Body of pancreas (tissue), 4 donors: ENCODE results near the gene GHRHR. TPM values are rescaled to one million over a fixed set of nuclear protein-coding genes. Genes with fewer than 3 reads are reported as not detected.

ENCODE experiments used
- ATAC-seq: fragments of 150-250 bp; one replicate; pipeline ENCODE4 v1.9.1; 2016
- DNase-seq, 4 donors: peaks; one replicate each; pipeline ENCODE4 v3.0.0-alpha.2; 2019
- H3K27ac ChIP-seq, 4 donors: fragments of 200-600 bp; sonication (generic); 1 replicate in 3 of 4; 2 replicates in 1 of 4; pipeline versions ENCODE4 v1.5.1 to v1.6.1; 2016 to 2019; ENCODE audit warnings: mild to moderate bottlenecking in 1 of 4, mixed read lengths in 1 of 4, moderate library complexity in 1 of 4
- H3K27me3 ChIP-seq, 2 donors: fragments of 200-600 bp; sonication (generic); one replicate each; pipeline ENCODE4 v1.6.0; 2016; ENCODE audit warnings: mild to moderate bottlenecking in 1 of 2
- H3K36me3 ChIP-seq, 2 donors: fragments of 200-600 bp; sonication (generic); replicated peaks in 1 of 2; 2 replicates each; pipeline ENCODE4 v1.5.1; 2016; ENCODE audit warnings: low read depth in 2 of 2; ENCODE audit not compliant: insufficient read depth in 1 of 2
- H3K4me1 ChIP-seq: fragments of 200-600 bp; sonication (generic); one replicate; pipeline ENCODE4 v1.6.0; 2016
- H3K4me3 ChIP-seq, 2 donors: fragments of 200-600 bp; sonication (generic); 1 replicate in 1 of 2; 2 replicates in 1 of 2; pipeline ENCODE4 v1.5.1; 2016 to 2019
- H3K9me3 ChIP-seq, 3 donors: fragments of 200-600 bp; sonication (generic); 1 replicate in 2 of 3; 2 replicates in 1 of 3; pipeline ENCODE4 v1.5.1; 2016
- CTCF ChIP-seq, 7 experiments: fragments of 450-650 bp in 4 of 7; fragments of 200-600 bp in 3 of 7; sonication (generic) in 3 of 7; IDR thresholded peaks; one replicate each; pipeline ENCODE4 v1.5.1; 2016 to 2019; ENCODE audit warnings: antibody characterized with exemption in 7 of 7
- POLR2A ChIP-seq, 3 donors: fragments of 450-650 bp; IDR thresholded peaks; one replicate each; pipeline ENCODE4 v1.6.1; 2016; ENCODE audit warnings: antibody characterized with exemption in 3 of 3, mild to moderate bottlenecking in 2 of 3
- WGBS, 2 donors: methylation state at CpG; one replicate each; pipeline ENCODE4 v1.1.5; 2017; 5-methylcytosine and 5-hydroxymethylcytosine counted together
- intact Hi-C: fragments of 100-400 bp; cut with DNase I; formaldehyde crosslinking; loops from one replicate; pipeline ENCODE4 v1.15.1; 2023
- total RNA-seq, 2 donors: library from RNA; depleted of rRNA; stranded (reverse); fragments of >200 nt; gene quantifications; one replicate each; pipeline ENCODE4 v1.1.0, GENCODE V29; 2016

Gene GHRHR
- total RNA-seq, 2 donors from 2014 or later, result not detected

- TF ChIP-seq CTCF (IDR thresholded peaks at IDR 0.05) (no peak), POLR2A (IDR thresholded peaks at IDR 0.05) (no peak)
- no peak for DNase-seq
- WGBS, 2 donors, result 62 to 78% methylated on average over 4 to 6 of the region's 7 CpGs
- intact Hi-C loops, result no loop called here
- no peaks in the 10 kb centered on the region for H3K9me3 ChIP-seq
- no peak for ATAC-seq
- H3K4me1 ChIP-seq, result peaks cover 89% of the 10 kb centered on the region
- peaks cover 0 to under 1% of the 10 kb centered on the region in 2 donors for H3K36me3 ChIP-seq
- H3K4me3 ChIP-seq, result no peak overlapping the region
- peak overlapping the region in 3 of 4 donors; percentile 35 to 72 (median 71) for H3K27ac ChIP-seq
- H3K27me3 ChIP-seq, result no peaks in the 10 kb centered on the region
These were observed 47.0 kb upstream of the GHRHR start for GRCh38 chr7:30916767-30917166.

GRCh38 chr7:30917216-30917893 lies 46.4 kb upstream of the GHRHR start:
- intact Hi-C loops, result no loop called here

GRCh38 chr7:30918676-30919075 lies 45.1 kb upstream of the GHRHR start:
- no peak overlapping the region for H3K4me3 ChIP-seq
- H3K36me3 ChIP-seq, result peaks cover 8% of the 10 kb centered on the region in 2 donors
- 68% methylated on average over 3 to 4 of the region's 4 CpGs for WGBS, 2 donors
- H3K27me3 ChIP-seq, result no peaks in the 10 kb centered on the region
- ATAC-seq, result no peak
- no peaks in the 10 kb centered on the region for H3K9me3 ChIP-seq
- DNase-seq, result peak in 2 of 4 donors; percentile 5 to 8
- H3K4me1 ChIP-seq, result peaks cover 69% of the 10 kb centered on the region
- TF ChIP-seq POLR2A (IDR thresholded peaks at IDR 0.05) (no peak), CTCF (IDR thresholded peaks at IDR 0.05) (no peak)
- intact Hi-C loops, result no loop called here
- peak overlapping the region in 3 of 4 donors; percentile 14 to 56 (median 47) for H3K27ac ChIP-seq

More at GRCh38 chr7:30917216-30917893, 46.4 kb upstream of the GHRHR start:
- TF ChIP-seq POLR2A (IDR thresholded peaks at IDR 0.05), result no peak
- peaks cover 83% of the 10 kb centered on the region for H3K4me1 ChIP-seq
- H3K36me3 ChIP-seq, result peaks cover 0 to 6% of the 10 kb centered on the region in 2 donors
- no peaks in the 10 kb centered on the region for H3K27me3 ChIP-seq
- DNase-seq (no peak), ATAC-seq (no peak)
- no peaks in the 10 kb centered on the region for H3K9me3 ChIP-seq
- H3K4me3 ChIP-seq, result no peak overlapping the region
- H3K27ac ChIP-seq, result peak overlapping the region in 3 of 4 donors; percentile 35 to 71 (median 45)
- 56 to 76% methylated on average over 4 of the region's 4 CpGs for WGBS, 2 donors

GRCh38 chr7:30920021-30920583 lies 43.7 kb upstream of the GHRHR start:
- H3K36me3 ChIP-seq, result peaks cover 19 to 22% of the 10 kb centered on the region in 2 donors
- no peak for ATAC-seq
- peaks cover 55% of the 10 kb centered on the region for H3K4me1 ChIP-seq
- no peaks in the 10 kb centered on the region for H3K9me3 ChIP-seq
- H3K27me3 ChIP-seq, result no peaks in the 10 kb centered on the region
- H3K27ac ChIP-seq, result peak overlapping the region in 3 of 4 donors; percentile 43 to 60 (median 57)
- DNase-seq, result peak in 3 of 4 donors; percentile 8 to 16 (median 14)
- TF ChIP-seq POLR2A (IDR thresholded peaks at IDR 0.05), result no peak
- no peak for TF ChIP-seq CTCF (IDR thresholded peaks at IDR 0.05)
- intact Hi-C loops, result no loop called here
- WGBS, 2 donors, result 67 to 71% methylated on average over 11 of the region's 11 CpGs
- no peak overlapping the region for H3K4me3 ChIP-seq
